Measurements from ENCODE around the gene ADAMTSL1.

ADAMTSL1 gene

DNA sequence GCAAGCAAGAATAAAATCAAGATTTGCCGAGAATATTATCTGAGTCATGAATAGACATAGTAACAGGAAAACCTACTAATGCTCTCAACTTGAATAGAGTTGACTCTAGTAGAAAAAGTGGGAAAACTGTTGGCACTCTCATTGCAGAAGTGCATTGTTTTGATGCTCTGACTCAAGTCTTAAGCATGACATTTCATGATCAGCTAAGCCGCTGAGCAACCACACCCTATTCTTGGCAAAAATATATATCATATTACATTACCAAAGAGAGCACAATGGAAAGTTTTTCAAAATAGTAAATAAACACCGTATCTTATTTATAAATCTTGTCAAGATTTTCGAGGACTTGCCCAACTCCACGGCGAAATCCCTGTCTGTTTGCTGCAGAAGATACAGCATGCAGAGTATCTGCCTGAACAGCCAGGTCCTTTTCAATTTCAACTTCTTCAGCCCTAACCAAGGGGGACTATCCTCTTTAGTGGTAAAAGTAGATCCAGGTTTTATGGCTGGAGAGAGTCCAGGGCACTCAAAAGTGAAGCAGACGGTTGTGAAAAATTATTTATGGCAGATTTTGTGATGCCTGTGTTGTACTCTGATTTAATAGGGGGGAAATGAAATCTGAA, 13.9 kb upstream of the ADAMTSL1 start:
- no peak for TF ChIP-seq CTCF (IDR thresholded peaks at IDR 0.05; ENCODE audit: low read depth, low read length, missing control alignments)
- no peak overlapping the region for H3K4me3 ChIP-seq (ENCODE audit: low read depth, low read length)
- peak; percentile 84 for DNase-seq (ENCODE audit: low read depth)
- in situ Hi-C loops (cut with HindIII; ENCODE audit: low sequenced_read_pairs) = loop anchor here (25.0 kb wide), 1 partner anchor 198 kb away; no protein-coding TSS in a partner anchor

GRCh38 chr9:18461496-18461895, 12.5 kb upstream of the ADAMTSL1 start:
- DNase-seq (ENCODE audit: low read depth) = no peak
- in situ Hi-C loops (cut with HindIII; ENCODE audit: low sequenced_read_pairs) = loop anchor here (25.0 kb wide), 1 partner anchor 199 kb away; no protein-coding TSS in a partner anchor
- no peak overlapping the region for H3K4me3 ChIP-seq (ENCODE audit: low read depth, low read length)
- TF ChIP-seq CTCF (IDR thresholded peaks at IDR 0.05; ENCODE audit: low read depth, low read length, missing control alignments) = no peak

DNA sequence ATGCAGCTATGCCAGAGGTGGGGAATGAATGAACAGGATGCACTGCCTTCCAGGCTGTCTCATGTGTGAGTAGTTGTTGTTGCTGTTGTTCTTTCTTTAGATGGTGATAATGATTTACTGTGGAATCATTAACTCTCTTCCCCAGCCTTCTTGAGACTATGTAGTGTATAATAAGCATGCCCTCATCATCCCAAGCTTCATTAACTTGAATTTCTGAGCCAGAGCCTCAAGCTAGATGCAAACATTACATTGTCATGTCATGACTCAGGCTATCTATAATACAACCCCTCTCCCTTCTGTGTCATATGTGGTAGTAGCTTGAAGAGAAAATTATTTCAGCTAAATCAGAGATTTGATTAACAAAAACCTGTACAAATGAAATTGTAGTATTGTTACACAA, 10.0 kb upstream of the ADAMTSL1 start:
- TF ChIP-seq CTCF (IDR thresholded peaks at IDR 0.05; ENCODE audit: low read depth, low read length, missing control alignments) = no peak
- no peak for DNase-seq (ENCODE audit: low read depth)
- no peak overlapping the region for H3K4me3 ChIP-seq (ENCODE audit: low read depth, low read length)
- in situ Hi-C loops (cut with HindIII; ENCODE audit: low sequenced_read_pairs) = loop anchor here (25.0 kb wide), 1 partner anchor 202 kb away; no protein-coding TSS in a partner anchor

- H3K4me3 ChIP-seq (ENCODE audit: low read depth, low read length) = no peak overlapping the region
- in situ Hi-C loops (cut with HindIII; ENCODE audit: low sequenced_read_pairs) = loop anchor here (25.0 kb wide), 1 partner anchor 204 kb away; no protein-coding TSS in a partner anchor
- DNase-seq (ENCODE audit: low read depth) = no peak
- TF ChIP-seq CTCF (IDR thresholded peaks at IDR 0.05; ENCODE audit: low read depth, low read length, missing control alignments) = no peak
Measured at GRCh38 chr9:18466101-18466500, 7.9 kb upstream of the ADAMTSL1 start.

DNA sequence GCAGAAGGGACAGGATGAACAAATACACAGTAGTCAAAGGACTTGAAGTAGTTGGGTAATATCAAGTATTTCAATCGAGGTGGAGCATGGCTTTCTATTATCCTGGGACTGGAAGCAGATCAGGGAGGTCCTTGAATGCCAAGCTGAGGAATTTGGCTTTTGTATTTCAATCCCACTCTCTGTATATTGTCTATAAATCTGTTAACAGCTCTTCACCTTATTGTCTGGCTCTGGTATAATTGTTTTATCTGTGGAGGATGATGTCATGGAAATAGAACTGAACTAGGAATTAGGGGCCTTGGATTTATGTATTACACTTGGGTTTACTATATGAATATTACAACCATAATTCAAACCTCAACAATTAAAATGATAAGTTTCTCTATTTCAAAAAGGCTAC, 6.3 kb upstream of the ADAMTSL1 start:
- in situ Hi-C loops (cut with HindIII; ENCODE audit: low sequenced_read_pairs) = loop anchor here (25.0 kb wide), 1 partner anchor 205 kb away; no protein-coding TSS in a partner anchor
- H3K4me3 ChIP-seq (ENCODE audit: low read depth, low read length) = no peak overlapping the region
- DNase-seq (ENCODE audit: low read depth) = no peak
- no peak for TF ChIP-seq CTCF (IDR thresholded peaks at IDR 0.05; ENCODE audit: low read depth, low read length, missing control alignments)

- DNase-seq (ENCODE audit: low read depth) = no peak
- in situ Hi-C loops (cut with HindIII; ENCODE audit: low sequenced_read_pairs) = loop anchor here (25.0 kb wide), 1 partner anchor 210 kb away; no protein-coding TSS in a partner anchor
- peak overlapping the region; percentile 69 for H3K4me3 ChIP-seq (ENCODE audit: low read depth, low read length)
- TF ChIP-seq CTCF (IDR thresholded peaks at IDR 0.05; ENCODE audit: low read depth, low read length, missing control alignments) = no peak
Measured at GRCh38 chr9:18472435-18472834, 1.5 kb upstream of the ADAMTSL1 start.
